ENCODE data around the gene OAS1.

The OAS1 gene

GRCh38 chr12:112906712-112907414 is at the start of gene OAS1:
Gene OAS1, plus strand, starts transcription at chr12:112906962. Its CDS starts 78 bp downstream, at chr12:112907040.
- peak; percentile 85 for ATAC-seq
- peak; percentile 14 to 34 for DNase-seq
- Mint-ChIP-seq H3K4me1 (peaks cover 60% of the 10 kb centered on the region), H3K9me3 (no peaks in the 10 kb centered on the region), H3K27me3 (no peaks in the 10 kb centered on the region), H3K4me3 (peak within 1 kb of the TSS; percentile 87 to 97), H3K27ac (peak within 1 kb of the TSS; percentile 14 to 95)

GRCh38 chr12:112859291-112859690 is 47.5 kb upstream of the OAS1 start:
- DNase-seq (no peak), ATAC-seq (no peak)
- no peak overlapping the region for H3K4me3 Mint-ChIP-seq
- no peaks in the 10 kb centered on the region for H3K4me1 Mint-ChIP-seq
- no peaks in the 10 kb centered on the region for H3K9me3 Mint-ChIP-seq
- H3K27me3 Mint-ChIP-seq = peaks cover 59% of the 10 kb centered on the region
- H3K27ac Mint-ChIP-seq = no peak overlapping the region

GRCh38 chr12:112860181-112860580 is 46.6 kb upstream of the OAS1 start:
- DNase-seq (no peak), ATAC-seq (no peak)
- Mint-ChIP-seq H3K27me3 (peaks cover 62% of the 10 kb centered on the region), H3K4me1 (no peaks in the 10 kb centered on the region), H3K4me3 (no peak overlapping the region), H3K27ac (no peak overlapping the region), H3K9me3 (no peaks in the 10 kb centered on the region)

GRCh38 chr12:112861284-112861683 is 45.5 kb upstream of the OAS1 start:
- H3K4me3 Mint-ChIP-seq = no peak overlapping the region
- H3K9me3 Mint-ChIP-seq = no peaks in the 10 kb centered on the region
- H3K4me1 Mint-ChIP-seq = no peaks in the 10 kb centered on the region
- peaks cover 56% of the 10 kb centered on the region for H3K27me3 Mint-ChIP-seq
- ATAC-seq (no peak), DNase-seq (no peak)
- H3K27ac Mint-ChIP-seq = no peak overlapping the region

GRCh38 chr12:112862636-112863290 is 44.0 kb upstream of the OAS1 start:
- no peak for DNase-seq
- Mint-ChIP-seq H3K4me1 (no peaks in the 10 kb centered on the region), H3K27ac (no peak overlapping the region), H3K4me3 (no peak overlapping the region), H3K9me3 (no peaks in the 10 kb centered on the region), H3K27me3 (peaks cover 58% of the 10 kb centered on the region)
- ATAC-seq = no peak

GRCh38 chr12:112868459-112869041 is 38.2 kb upstream of the OAS1 start:
- no peaks in the 10 kb centered on the region for H3K4me1 Mint-ChIP-seq
- no peak overlapping the region for H3K4me3 Mint-ChIP-seq
- DNase-seq = no peak
- H3K27me3 Mint-ChIP-seq = peaks cover 74% of the 10 kb centered on the region
- ATAC-seq = no peak
- H3K27ac Mint-ChIP-seq = no peak overlapping the region
- H3K9me3 Mint-ChIP-seq = no peaks in the 10 kb centered on the region

GRCh38 chr12:112869091-112869490 is 37.7 kb upstream of the OAS1 start:
- Mint-ChIP-seq H3K4me3 (no peak overlapping the region), H3K9me3 (no peaks in the 10 kb centered on the region), H3K4me1 (no peaks in the 10 kb centered on the region), H3K27me3 (peaks cover 75% of the 10 kb centered on the region), H3K27ac (no peak overlapping the region)
- ATAC-seq (no peak), DNase-seq (no peak)

GRCh38 chr12:112869778-112870177 is 37.0 kb upstream of the OAS1 start:
- no peak for ATAC-seq
- Mint-ChIP-seq H3K27ac (peak overlapping the region in 1 of 2 donors; percentile 53), H3K4me1 (no peaks in the 10 kb centered on the region), H3K27me3 (peaks cover 74% of the 10 kb centered on the region), H3K4me3 (no peak overlapping the region), H3K9me3 (no peaks in the 10 kb centered on the region)
- no peak for DNase-seq

- DNase-seq = no peak
- no peaks in the 10 kb centered on the region for H3K9me3 Mint-ChIP-seq
- ATAC-seq = no peak
- H3K4me1 Mint-ChIP-seq = no peaks in the 10 kb centered on the region
- peaks cover 78% of the 10 kb centered on the region for H3K27me3 Mint-ChIP-seq
- H3K27ac Mint-ChIP-seq = no peak overlapping the region
- no peak overlapping the region for H3K4me3 Mint-ChIP-seq
These were observed 36.3 kb upstream of the OAS1 start for GRCh38 chr12:112870267-112870980.

GRCh38 chr12:112875608-112876007 is 31.2 kb upstream of the OAS1 start:
- Mint-ChIP-seq H3K27ac (no peak overlapping the region), H3K27me3 (peaks cover 83% of the 10 kb centered on the region), H3K4me3 (no peak overlapping the region), H3K9me3 (no peaks in the 10 kb centered on the region), H3K4me1 (no peaks in the 10 kb centered on the region)
- no peak for ATAC-seq
- no peak for DNase-seq

GRCh38 chr12:112876506-112876905 is 30.3 kb upstream of the OAS1 start:
- peaks cover 78% of the 10 kb centered on the region for H3K27me3 Mint-ChIP-seq
- ATAC-seq (no peak), DNase-seq (no peak)
- H3K4me3 Mint-ChIP-seq = no peak overlapping the region
- H3K4me1 Mint-ChIP-seq = no peaks in the 10 kb centered on the region
- H3K9me3 Mint-ChIP-seq = no peaks in the 10 kb centered on the region
- no peak overlapping the region for H3K27ac Mint-ChIP-seq

- Mint-ChIP-seq H3K27me3 (peaks cover 82% of the 10 kb centered on the region), H3K4me3 (no peak overlapping the region), H3K4me1 (no peaks in the 10 kb centered on the region), H3K27ac (no peak overlapping the region), H3K9me3 (no peaks in the 10 kb centered on the region)
- DNase-seq (no peak), ATAC-seq (no peak)
These were observed 29.8 kb upstream of the OAS1 start for GRCh38 chr12:112877006-112877405.

- ATAC-seq (no peak), DNase-seq (no peak)
- H3K4me1 Mint-ChIP-seq = no peaks in the 10 kb centered on the region
- no peaks in the 10 kb centered on the region for H3K9me3 Mint-ChIP-seq
- no peak overlapping the region for H3K4me3 Mint-ChIP-seq
- H3K27ac Mint-ChIP-seq = no peak overlapping the region
- peaks cover 78% of the 10 kb centered on the region for H3K27me3 Mint-ChIP-seq
These were observed 28.3 kb upstream of the OAS1 start for GRCh38 chr12:112878488-112878887.

GRCh38 chr12:112879191-112879705 is 27.5 kb upstream of the OAS1 start:
- no peak overlapping the region for H3K27ac Mint-ChIP-seq
- no peaks in the 10 kb centered on the region for H3K9me3 Mint-ChIP-seq
- no peaks in the 10 kb centered on the region for H3K4me1 Mint-ChIP-seq
- DNase-seq (no peak), ATAC-seq (no peak)
- H3K4me3 Mint-ChIP-seq = no peak overlapping the region
- H3K27me3 Mint-ChIP-seq = peaks cover 71% of the 10 kb centered on the region

- peaks cover 55% of the 10 kb centered on the region for H3K27me3 Mint-ChIP-seq
These were observed 25.2 kb upstream of the OAS1 start for GRCh38 chr12:112881602-112882001.

GRCh38 chr12:112885236-112885635 is 21.5 kb upstream of the OAS1 start:
- Mint-ChIP-seq H3K27ac (no peak overlapping the region), H3K9me3 (no peaks in the 10 kb centered on the region), H3K4me1 (no peaks in the 10 kb centered on the region), H3K4me3 (no peak overlapping the region), H3K27me3 (peaks cover 34% of the 10 kb centered on the region)
- DNase-seq = no peak
- no peak for ATAC-seq

More at GRCh38 chr12:112881602-112882001, 25.2 kb upstream of the OAS1 start:
- DNase-seq (no peak), ATAC-seq (no peak)
- H3K4me3 Mint-ChIP-seq = no peak overlapping the region
- no peaks in the 10 kb centered on the region for H3K4me1 Mint-ChIP-seq
- H3K9me3 Mint-ChIP-seq = no peaks in the 10 kb centered on the region
- no peak overlapping the region for H3K27ac Mint-ChIP-seq

Data from stimulated activated naive CD8-positive, alpha-beta T cell treated with anti-CD3 and anti-CD28 coated beads, Interleukin-15, amount 100 ng/mL, for 72 hours (primary cell).